ENCODE measurements around the gene PAPSS2.

Gene PAPSS2

GRCh38 chr10:87767253-87767652 is 107.6 kb downstream of the PAPSS2 start:
- no peak for DNase-seq (ENCODE audit: insufficient read length, low spot score)
- no peak for FAIRE-seq

GRCh38 chr10:87771871-87772500 is 112.3 kb downstream of the PAPSS2 start:
- FAIRE-seq (no peak), DNase-seq (ENCODE audit: insufficient read length, low spot score) (peak; percentile 33)

- DNase-seq (ENCODE audit: insufficient read length, low spot score) (no peak), FAIRE-seq (no peak)
Observed at GRCh38 chr10:87775766-87776165, 116.1 kb downstream of the PAPSS2 start.

- DNase-seq (ENCODE audit: insufficient read length, low spot score) (no peak), FAIRE-seq (no peak)
Observed at GRCh38 chr10:87776328-87776727, 116.7 kb downstream of the PAPSS2 start.

- no peak for FAIRE-seq
Observed at GRCh38 chr10:87781545-87781944, 121.9 kb downstream of the PAPSS2 start.

GRCh38 chr10:87782721-87783120 is 123.0 kb downstream of the PAPSS2 start:
- no peak for FAIRE-seq

More at GRCh38 chr10:87781545-87781944, 121.9 kb downstream of the PAPSS2 start:
- no peak for DNase-seq (ENCODE audit: insufficient read length, low spot score)

GRCh38 chr10:87786421-87786820 is 126.7 kb downstream of the PAPSS2 start:
- no peak for FAIRE-seq

More at GRCh38 chr10:87782721-87783120, 123.0 kb downstream of the PAPSS2 start:
- no peak for DNase-seq (ENCODE audit: insufficient read length, low spot score)

GRCh38 chr10:87790185-87790584 is 130.5 kb downstream of the PAPSS2 start:
- no peak for FAIRE-seq
- DNase-seq (ENCODE audit: insufficient read length, low spot score), result no peak

More at GRCh38 chr10:87786421-87786820, 126.7 kb downstream of the PAPSS2 start:
- no peak for DNase-seq (ENCODE audit: insufficient read length, low spot score)

- no peak for FAIRE-seq
- DNase-seq (ENCODE audit: insufficient read length, low spot score), result no peak
Observed at GRCh38 chr10:87794285-87794684, 134.6 kb downstream of the PAPSS2 start.
